ENCODE results near the gene ATRNL1.
"Not testable (repeated sequence)": the region's sequence is repeated elsewhere in the genome, so short reads cannot be mapped to it uniquely, and the experiment has no call there.

Gene ATRNL1

DNA sequence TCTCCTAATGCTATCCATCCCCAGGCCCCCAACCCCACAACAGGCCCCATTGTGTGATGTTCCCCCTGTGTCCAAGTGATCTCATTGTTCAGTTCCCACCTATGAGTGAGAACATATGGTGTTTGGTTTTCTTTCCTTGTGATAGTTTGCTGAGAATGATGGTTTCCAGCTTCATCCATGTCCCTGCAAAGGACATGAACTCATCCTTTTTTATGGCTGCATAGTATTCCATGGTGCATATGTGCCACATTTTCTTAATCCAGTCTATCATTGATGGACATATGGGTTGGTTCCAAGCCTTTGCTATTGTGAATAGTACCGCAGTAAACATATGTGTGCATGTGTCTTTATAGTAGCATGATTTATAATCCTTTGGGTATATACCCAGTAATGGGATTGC is 160.6 kb downstream of the ATRNL1 start:
- CTCF ChIA-PET; POLR2A ChIA-PET; H3K36me3 ChIP-seq (ENCODE audit: control insufficient read depth in 4 of 4, insufficient read depth in 4 of 4, low read length in 3 of 4); H3K4me1 ChIP-seq (ENCODE audit: control extremely low read depth in 1 of 4, control insufficient read depth in 4 of 4, insufficient read depth in 4 of 4, low read length in 3 of 4); H3K9me3 ChIP-seq (ENCODE audit: control extremely low read depth in 1 of 5, control insufficient read depth in 4 of 5, insufficient read depth in 2 of 5, low read depth in 1 of 5, low read length in 4 of 5); H3K4me3 ChIP-seq (ENCODE audit: control insufficient read depth in 1 of 7, extremely low read depth in 1 of 7, insufficient read depth in 4 of 7, low read depth in 2 of 7, low read length in 6 of 7); DNase-seq; H3K27ac ChIP-seq (ENCODE audit: insufficient read depth in 1 of 2, low read depth in 1 of 2, low read length in 2 of 2, poor library complexity in 1 of 2, severe bottlenecking in 2 of 2); H3K27me3 ChIP-seq (replicated peaks in 2 of 5; ENCODE audit: control insufficient read depth in 4 of 5, insufficient read depth in 5 of 5, low read length in 4 of 5): not testable (repeated sequence)
- WGBS (ENCODE audit: insufficient coverage): no CpG with 5 or more reads among the region's 1 CpG

DNA sequence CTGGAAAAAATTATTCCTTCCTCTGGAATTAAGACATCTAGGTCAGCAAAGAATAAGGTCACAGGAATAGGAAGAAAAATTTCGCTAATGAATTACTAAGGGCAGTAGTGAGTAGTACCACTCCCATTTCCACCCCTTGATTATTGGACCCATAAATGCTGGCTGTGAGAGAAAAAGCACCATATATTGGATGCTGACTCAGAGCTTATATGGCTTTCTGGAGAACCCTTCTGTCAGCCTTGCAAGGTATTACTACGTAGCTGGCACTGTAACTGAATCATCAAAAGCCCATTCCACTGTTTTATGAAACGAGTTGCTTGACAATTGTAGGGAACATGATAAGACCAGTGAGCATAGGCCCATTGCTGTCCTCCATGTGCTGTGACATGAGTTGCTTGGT is 179.3 kb downstream of the ATRNL1 start:
- no peaks in the 10 kb centered on the region for H3K4me1 ChIP-seq (ENCODE audit: control extremely low read depth in 1 of 4, control insufficient read depth in 4 of 4, insufficient read depth in 4 of 4, low read length in 3 of 4)
- H3K4me3 ChIP-seq (ENCODE audit: control insufficient read depth in 1 of 7, extremely low read depth in 1 of 7, insufficient read depth in 4 of 7, low read depth in 2 of 7, low read length in 6 of 7): no peak overlapping the region
- no peaks in the 10 kb centered on the region for H3K27me3 ChIP-seq (replicated peaks in 2 of 5; ENCODE audit: control insufficient read depth in 4 of 5, insufficient read depth in 5 of 5, low read length in 4 of 5)
- ChIA-PET POLR2A (no interaction called here), CTCF (no interaction called here)
- DNase-seq: no peak
- H3K27ac ChIP-seq (ENCODE audit: insufficient read depth in 1 of 2, low read depth in 1 of 2, low read length in 2 of 2, poor library complexity in 1 of 2, severe bottlenecking in 2 of 2): no peak overlapping the region
- peaks cover 0 to 2% (median 0%) of the 10 kb centered on the region in 5 experiments for H3K9me3 ChIP-seq (ENCODE audit: control extremely low read depth in 1 of 5, control insufficient read depth in 4 of 5, insufficient read depth in 2 of 5, low read depth in 1 of 5, low read length in 4 of 5)
- WGBS (ENCODE audit: insufficient coverage): 94% methylated on average over 3 of the region's 3 CpGs
- H3K36me3 ChIP-seq (ENCODE audit: control insufficient read depth in 4 of 4, insufficient read depth in 4 of 4, low read length in 3 of 4): no peaks in the 10 kb centered on the region

DNA sequence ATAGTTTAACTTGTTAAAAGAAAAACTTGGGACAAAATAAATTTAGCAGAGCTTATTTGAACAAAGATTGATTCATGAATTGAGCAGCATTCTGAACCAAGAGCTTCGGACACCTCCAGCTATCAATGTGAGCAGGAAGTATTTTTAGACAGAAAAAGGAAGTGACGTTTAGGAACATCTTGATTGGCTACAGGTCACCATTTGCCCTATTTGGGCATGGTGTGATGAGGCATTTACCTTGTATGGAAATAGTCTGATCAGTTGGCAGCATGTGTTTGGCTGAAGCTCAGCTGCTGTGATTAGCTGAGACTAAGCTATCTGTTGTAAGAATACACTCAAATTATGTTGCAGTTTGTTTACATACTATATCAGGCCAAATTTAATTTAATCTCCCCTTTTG is 185.1 kb downstream of the ATRNL1 start:
- H3K4me1 ChIP-seq (ENCODE audit: control extremely low read depth in 1 of 4, control insufficient read depth in 4 of 4, insufficient read depth in 4 of 4, low read length in 3 of 4): no peaks in the 10 kb centered on the region
- no peaks in the 10 kb centered on the region for H3K36me3 ChIP-seq (ENCODE audit: control insufficient read depth in 4 of 4, insufficient read depth in 4 of 4, low read length in 3 of 4)
- H3K27me3 ChIP-seq (replicated peaks in 2 of 5; ENCODE audit: control insufficient read depth in 4 of 5, insufficient read depth in 5 of 5, low read length in 4 of 5): no peaks in the 10 kb centered on the region
- 65% methylated on average over 2 of the region's 2 CpGs for WGBS (ENCODE audit: insufficient coverage)
- H3K4me3 ChIP-seq (ENCODE audit: control insufficient read depth in 1 of 7, extremely low read depth in 1 of 7, insufficient read depth in 4 of 7, low read depth in 2 of 7, low read length in 6 of 7): no peak overlapping the region
- no peak for DNase-seq
- H3K9me3 ChIP-seq (ENCODE audit: control extremely low read depth in 1 of 5, control insufficient read depth in 4 of 5, insufficient read depth in 2 of 5, low read depth in 1 of 5, low read length in 4 of 5): no peaks in the 10 kb centered on the region
- H3K27ac ChIP-seq (ENCODE audit: insufficient read depth in 1 of 2, low read depth in 1 of 2, low read length in 2 of 2, poor library complexity in 1 of 2, severe bottlenecking in 2 of 2): no peak overlapping the region
- ChIA-PET CTCF (no interaction called here), POLR2A (no interaction called here)

DNA sequence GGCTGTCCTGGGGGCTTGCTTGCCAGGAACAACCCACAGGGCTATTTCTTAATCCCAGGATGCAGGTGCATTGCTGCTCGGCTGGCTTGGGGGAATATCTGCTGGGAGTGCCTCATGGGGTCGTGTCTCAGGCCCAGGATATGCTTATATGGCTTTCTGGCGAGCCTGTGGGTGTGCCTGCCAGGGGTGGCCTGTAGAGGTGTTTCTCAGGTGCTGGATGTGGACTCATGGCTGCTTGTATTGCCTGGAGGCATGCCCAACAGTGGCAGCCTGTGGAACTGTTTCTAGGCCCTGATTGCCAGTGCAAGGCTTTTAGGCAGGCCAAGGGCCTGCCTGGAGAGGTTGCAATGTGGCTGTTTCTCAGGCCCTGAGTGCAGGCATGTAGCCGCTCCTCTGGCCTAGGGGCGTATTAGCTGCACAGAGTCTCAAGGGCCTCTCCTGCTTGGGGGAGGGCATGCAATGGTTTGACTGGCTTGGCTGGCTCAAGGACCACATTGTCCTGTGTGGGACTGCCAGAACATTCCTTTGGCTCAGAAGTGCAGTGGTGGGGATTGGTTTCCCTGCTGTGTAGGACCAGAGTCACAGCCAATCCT is 202.1 kb downstream of the ATRNL1 start:
- no peak for DNase-seq
- no peaks in the 10 kb centered on the region for H3K4me1 ChIP-seq (ENCODE audit: control extremely low read depth in 1 of 4, control insufficient read depth in 4 of 4, insufficient read depth in 4 of 4, low read length in 3 of 4)
- no peak overlapping the region for H3K4me3 ChIP-seq (ENCODE audit: control insufficient read depth in 1 of 7, extremely low read depth in 1 of 7, insufficient read depth in 4 of 7, low read depth in 2 of 7, low read length in 6 of 7)
- H3K36me3 ChIP-seq (ENCODE audit: control insufficient read depth in 4 of 4, insufficient read depth in 4 of 4, low read length in 3 of 4): no peaks in the 10 kb centered on the region
- POLR2A ChIA-PET: no interaction called here
- CTCF ChIA-PET: no interaction called here
- peaks cover 0 to 2% (median 0%) of the 10 kb centered on the region in 5 experiments for H3K27me3 ChIP-seq (replicated peaks in 2 of 5; ENCODE audit: control insufficient read depth in 4 of 5, insufficient read depth in 5 of 5, low read length in 4 of 5)
- 81% methylated on average over 4 of the region's 5 CpGs for WGBS (ENCODE audit: insufficient coverage)
- peaks cover 0 to 6% (median 0%) of the 10 kb centered on the region in 5 experiments for H3K9me3 ChIP-seq (ENCODE audit: control extremely low read depth in 1 of 5, control insufficient read depth in 4 of 5, insufficient read depth in 2 of 5, low read depth in 1 of 5, low read length in 4 of 5)
- H3K27ac ChIP-seq (ENCODE audit: insufficient read depth in 1 of 2, low read depth in 1 of 2, low read length in 2 of 2, poor library complexity in 1 of 2, severe bottlenecking in 2 of 2): no peak overlapping the region

DNA sequence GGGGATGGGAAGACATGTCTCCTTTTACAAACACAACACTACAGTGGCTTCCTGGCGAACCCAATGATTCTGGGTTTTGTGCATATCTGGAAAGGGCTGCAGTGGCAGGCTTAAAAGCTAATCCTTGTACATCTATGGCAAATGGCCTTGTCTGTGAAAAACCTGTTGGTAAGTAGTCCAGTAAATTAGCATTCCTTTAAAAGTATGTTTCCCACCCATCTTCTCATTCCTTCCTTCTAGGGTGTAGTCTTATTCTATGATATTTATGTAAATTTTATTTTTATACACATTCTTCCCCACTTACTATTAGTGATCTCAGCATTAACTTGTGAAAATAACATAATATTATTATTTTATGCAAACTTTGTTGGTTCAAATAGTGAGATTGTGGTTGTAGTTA is 206.9 kb downstream of the ATRNL1 start:
- H3K4me3 ChIP-seq (ENCODE audit: control insufficient read depth in 1 of 7, extremely low read depth in 1 of 7, insufficient read depth in 4 of 7, low read depth in 2 of 7, low read length in 6 of 7): no peak overlapping the region
- WGBS (ENCODE audit: insufficient coverage): no CpG with 5 or more reads among the region's 1 CpG
- peaks cover 0 to 2% (median 0%) of the 10 kb centered on the region in 5 experiments for H3K27me3 ChIP-seq (replicated peaks in 2 of 5; ENCODE audit: control insufficient read depth in 4 of 5, insufficient read depth in 5 of 5, low read length in 4 of 5)
- H3K27ac ChIP-seq (ENCODE audit: insufficient read depth in 1 of 2, low read depth in 1 of 2, low read length in 2 of 2, poor library complexity in 1 of 2, severe bottlenecking in 2 of 2): no peak overlapping the region
- no peaks in the 10 kb centered on the region for H3K36me3 ChIP-seq (ENCODE audit: control insufficient read depth in 4 of 4, insufficient read depth in 4 of 4, low read length in 3 of 4)
- peaks cover 0 to 2% (median 0%) of the 10 kb centered on the region in 5 experiments for H3K9me3 ChIP-seq (ENCODE audit: control extremely low read depth in 1 of 5, control insufficient read depth in 4 of 5, insufficient read depth in 2 of 5, low read depth in 1 of 5, low read length in 4 of 5)
- DNase-seq: no peak
- ChIA-PET POLR2A (no interaction called here), CTCF (no interaction called here)
- H3K4me1 ChIP-seq (ENCODE audit: control extremely low read depth in 1 of 4, control insufficient read depth in 4 of 4, insufficient read depth in 4 of 4, low read length in 3 of 4): no peaks in the 10 kb centered on the region

DNA sequence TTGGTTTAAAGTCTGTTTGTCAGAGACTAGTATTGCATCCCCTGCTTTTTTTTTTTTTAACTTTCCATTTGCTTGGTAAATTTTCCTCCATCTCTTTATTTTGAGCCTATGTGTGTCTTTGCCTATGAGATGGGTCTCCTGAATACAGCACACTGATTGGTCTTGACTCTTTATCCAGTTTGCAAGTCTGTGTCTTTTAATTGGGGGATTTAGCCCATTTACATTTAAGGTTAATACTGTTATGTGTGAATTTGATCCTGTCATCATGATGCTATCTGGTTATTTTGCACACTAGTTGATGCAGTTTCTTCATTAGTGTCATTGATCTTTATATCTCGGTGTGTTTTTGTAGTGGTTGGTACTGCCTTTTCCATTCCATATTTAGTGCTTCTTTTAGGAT is 226.5 kb downstream of the ATRNL1 start:
- POLR2A ChIA-PET; H3K27ac ChIP-seq (ENCODE audit: insufficient read depth in 1 of 2, low read depth in 1 of 2, low read length in 2 of 2, poor library complexity in 1 of 2, severe bottlenecking in 2 of 2); CTCF ChIA-PET; H3K36me3 ChIP-seq (ENCODE audit: control insufficient read depth in 4 of 4, insufficient read depth in 4 of 4, low read length in 3 of 4); H3K27me3 ChIP-seq (replicated peaks in 2 of 5; ENCODE audit: control insufficient read depth in 4 of 5, insufficient read depth in 5 of 5, low read length in 4 of 5); DNase-seq; H3K4me3 ChIP-seq (ENCODE audit: control insufficient read depth in 1 of 7, extremely low read depth in 1 of 7, insufficient read depth in 4 of 7, low read depth in 2 of 7, low read length in 6 of 7); H3K9me3 ChIP-seq (ENCODE audit: control extremely low read depth in 1 of 5, control insufficient read depth in 4 of 5, insufficient read depth in 2 of 5, low read depth in 1 of 5, low read length in 4 of 5); H3K4me1 ChIP-seq (ENCODE audit: control extremely low read depth in 1 of 4, control insufficient read depth in 4 of 4, insufficient read depth in 4 of 4, low read length in 3 of 4): not testable (repeated sequence)
- WGBS (ENCODE audit: insufficient coverage): no CpG with 5 or more reads among the region's 1 CpG

DNA sequence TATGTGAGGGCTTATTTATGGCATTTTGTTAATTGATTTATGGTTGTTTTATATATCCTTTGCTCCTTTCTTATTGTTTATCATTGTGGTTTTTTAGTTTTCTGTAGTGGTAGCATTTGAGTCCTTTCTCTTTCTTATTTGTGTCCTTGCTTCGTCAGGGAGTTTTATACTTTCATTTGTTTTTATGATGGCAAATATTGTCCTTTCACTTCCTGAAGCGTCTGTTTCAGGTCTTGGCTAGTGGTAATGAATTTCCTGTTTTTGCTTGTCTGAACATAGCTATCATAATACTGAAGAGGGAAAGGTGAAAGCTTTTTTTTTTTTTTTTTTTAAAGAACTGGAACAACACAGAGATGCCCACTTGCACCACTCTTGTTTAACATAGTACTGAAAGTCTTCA is 228.2 kb downstream of the ATRNL1 start:
- POLR2A ChIA-PET: no interaction called here
- no peaks in the 10 kb centered on the region for H3K36me3 ChIP-seq (ENCODE audit: control insufficient read depth in 4 of 4, insufficient read depth in 4 of 4, low read length in 3 of 4)
- DNase-seq: no peak
- H3K4me1 ChIP-seq (ENCODE audit: control extremely low read depth in 1 of 4, control insufficient read depth in 4 of 4, insufficient read depth in 4 of 4, low read length in 3 of 4): no peaks in the 10 kb centered on the region
- no CpG with 5 or more reads among the region's 2 CpGs for WGBS (ENCODE audit: insufficient coverage)
- no peaks in the 10 kb centered on the region for H3K9me3 ChIP-seq (ENCODE audit: control extremely low read depth in 1 of 5, control insufficient read depth in 4 of 5, insufficient read depth in 2 of 5, low read depth in 1 of 5, low read length in 4 of 5)
- CTCF ChIA-PET: no interaction called here
- H3K4me3 ChIP-seq (ENCODE audit: control insufficient read depth in 1 of 7, extremely low read depth in 1 of 7, insufficient read depth in 4 of 7, low read depth in 2 of 7, low read length in 6 of 7): no peak overlapping the region
- H3K27me3 ChIP-seq (replicated peaks in 2 of 5; ENCODE audit: control insufficient read depth in 4 of 5, insufficient read depth in 5 of 5, low read length in 4 of 5): no peaks in the 10 kb centered on the region
- no peak overlapping the region for H3K27ac ChIP-seq (ENCODE audit: insufficient read depth in 1 of 2, low read depth in 1 of 2, low read length in 2 of 2, poor library complexity in 1 of 2, severe bottlenecking in 2 of 2)

All from common myeloid progenitor, CD34-positive (primary cell).